CD1c-positive myeloid dendritic cell (primary cell): Measurements from ENCODE around the gene NPPB.

Experiments used
- DNase-seq: peaks from one replicate; pipeline ENCODE4 v3.0.0-alpha.2; 2016; ENCODE audit errors: extremely low spot score

The NPPB gene

GRCh38 chr1:11880911-11881748, 22.4 kb upstream of the NPPB start:
- no peak for DNase-seq

- DNase-seq, result no peak
Measured at GRCh38 chr1:11880181-11880575, 21.4 kb upstream of the NPPB start.

GRCh38 chr1:11879311-11880180, 20.8 kb upstream of the NPPB start:
- DNase-seq, result no peak

- no peak for DNase-seq
Measured at GRCh38 chr1:11878891-11879190, 20.1 kb upstream of the NPPB start.

- DNase-seq, result no peak
Measured at GRCh38 chr1:11878081-11878890, 19.5 kb upstream of the NPPB start.

- DNase-seq, result no peak
Measured at GRCh38 chr1:11877074-11877473, 18.3 kb upstream of the NPPB start.

- DNase-seq, result no peak
Measured at GRCh38 chr1:11875094-11875493, 16.3 kb upstream of the NPPB start.

- no peak for DNase-seq
Measured at GRCh38 chr1:11874624-11875023, 15.9 kb upstream of the NPPB start.

- DNase-seq, result no peak
Measured at GRCh38 chr1:11874258-11874562, 15.5 kb upstream of the NPPB start.

- no peak for DNase-seq
Measured at GRCh38 chr1:11873395-11874257, 14.9 kb upstream of the NPPB start.

- no peak for DNase-seq
Measured at GRCh38 chr1:11872545-11872944, 13.8 kb upstream of the NPPB start.

- DNase-seq, result no peak
Measured at GRCh38 chr1:11869650-11870207, 11.0 kb upstream of the NPPB start.

- DNase-seq, result no peak
Measured at GRCh38 chr1:11869104-11869503, 10.4 kb upstream of the NPPB start.

GRCh38 chr1:11868331-11868980, 9.7 kb upstream of the NPPB start:
- no peak for DNase-seq

- DNase-seq, result no peak
Measured at GRCh38 chr1:11862890-11863289, 4.1 kb upstream of the NPPB start.

- no peak for DNase-seq
Measured at GRCh38 chr1:11860587-11860986, 1.8 kb upstream of the NPPB start.

- DNase-seq, result no peak
Measured at GRCh38 chr1:11860083-11860482, 1.3 kb upstream of the NPPB start.

- DNase-seq, result peak; percentile 57
Measured at GRCh38 chr1:11858968-11859871, 475 bp upstream of the NPPB start.

- no peak for DNase-seq
Measured at GRCh38 chr1:11858158-11858557, 587 bp downstream of the NPPB start.
